Measurements from ENCODE around the gene NRIP1.

The NRIP1 gene

GRCh38 chr21:14995695-14996490, 68.9 kb downstream of the NRIP1 start:
- no peak for TF ChIP-seq EZH2phosphoT487 (conservative IDR thresholded peaks at IDR 0.05; ENCODE audit: low read length)
- no peak for TF ChIP-seq CTCF (IDR thresholded peaks at IDR 0.05; ENCODE audit: insufficient read depth, low read length, poor library complexity, severe bottlenecking)
- Histone ChIP-seq H4K20me1 (ENCODE audit: low read depth, low read length) (no peaks in the 10 kb centered on the region), H3K27me3 (ENCODE audit: low read length) (no peaks in the 10 kb centered on the region), H3K9me2 (replicated peaks; ENCODE audit: insufficient read depth, low read length) (no peaks in the 10 kb centered on the region), H3F3A (ENCODE audit: insufficient read depth) (no peaks in the 10 kb centered on the region), H3K4me2 (ENCODE audit: low read depth, low read length, poor library complexity, severe bottlenecking) (no peak overlapping the region), H3K79me2 (ENCODE audit: insufficient read depth, low read length) (no peaks in the 10 kb centered on the region), H3K4me3 (ENCODE audit: insufficient read depth, low read length, poor library complexity, severe bottlenecking) (no peak overlapping the region), H3K9ac (ENCODE audit: low read length) (no peak overlapping the region), H2AFZ (ENCODE audit: low read depth, low read length, severe bottlenecking) (no peak overlapping the region), H3K27ac (ENCODE audit: low read depth, low read length) (no peak overlapping the region), H3K36me3 (ENCODE audit: low read length) (no peaks in the 10 kb centered on the region), H3K9me3 (ENCODE audit: insufficient read depth, low read length) (no peaks in the 10 kb centered on the region)

- Histone ChIP-seq H3K9me2 (replicated peaks; ENCODE audit: insufficient read depth, low read length) (no peaks in the 10 kb centered on the region), H3K9me3 (ENCODE audit: insufficient read depth, low read length) (no peaks in the 10 kb centered on the region), H3K79me2 (ENCODE audit: insufficient read depth, low read length) (no peaks in the 10 kb centered on the region), H4K20me1 (ENCODE audit: low read depth, low read length) (no peaks in the 10 kb centered on the region), H2AFZ (ENCODE audit: low read depth, low read length, severe bottlenecking) (no peak overlapping the region), H3K27ac (ENCODE audit: low read depth, low read length) (no peak overlapping the region), H3K4me2 (ENCODE audit: low read depth, low read length, poor library complexity, severe bottlenecking) (no peak overlapping the region), H3K9ac (ENCODE audit: low read length) (no peak overlapping the region), H3F3A (ENCODE audit: insufficient read depth) (no peaks in the 10 kb centered on the region), H3K27me3 (ENCODE audit: low read length) (no peaks in the 10 kb centered on the region), H3K4me3 (ENCODE audit: insufficient read depth, low read length, poor library complexity, severe bottlenecking) (no peak overlapping the region), H3K36me3 (ENCODE audit: low read length) (no peaks in the 10 kb centered on the region)
- no peak for TF ChIP-seq EZH2phosphoT487 (conservative IDR thresholded peaks at IDR 0.05; ENCODE audit: low read length)
- TF ChIP-seq CTCF (IDR thresholded peaks at IDR 0.05; ENCODE audit: insufficient read depth, low read length, poor library complexity, severe bottlenecking): no peak
Measured at GRCh38 chr21:14995226-14995625, 69.6 kb downstream of the NRIP1 start.

GRCh38 chr21:14993115-14993514, 71.7 kb downstream of the NRIP1 start:
- Histone ChIP-seq H3K9me2 (replicated peaks; ENCODE audit: insufficient read depth, low read length) (no peaks in the 10 kb centered on the region), H3F3A (ENCODE audit: insufficient read depth) (no peaks in the 10 kb centered on the region), H3K36me3 (ENCODE audit: low read length) (no peaks in the 10 kb centered on the region), H4K20me1 (ENCODE audit: low read depth, low read length) (no peaks in the 10 kb centered on the region), H3K79me2 (ENCODE audit: insufficient read depth, low read length) (no peaks in the 10 kb centered on the region), H3K27ac (ENCODE audit: low read depth, low read length) (no peak overlapping the region), H3K27me3 (ENCODE audit: low read length) (no peaks in the 10 kb centered on the region), H3K9me3 (ENCODE audit: insufficient read depth, low read length) (no peaks in the 10 kb centered on the region), H3K9ac (ENCODE audit: low read length) (no peak overlapping the region), H3K4me2 (ENCODE audit: low read depth, low read length, poor library complexity, severe bottlenecking) (no peak overlapping the region), H3K4me3 (ENCODE audit: insufficient read depth, low read length, poor library complexity, severe bottlenecking) (no peak overlapping the region), H2AFZ (ENCODE audit: low read depth, low read length, severe bottlenecking) (no peak overlapping the region)
- TF ChIP-seq CTCF (IDR thresholded peaks at IDR 0.05; ENCODE audit: insufficient read depth, low read length, poor library complexity, severe bottlenecking) (no peak), EZH2phosphoT487 (conservative IDR thresholded peaks at IDR 0.05; ENCODE audit: low read length) (no peak)

All from SU-DHL-6 (cell line).